Nephron (organoid): Measurements from ENCODE around the gene ERLEC1.
"Not testable (repeated sequence)": the region's sequence is repeated elsewhere in the genome, so short reads cannot be mapped to it uniquely, and the experiment has no call there.

Source experiments
- H3K27ac Mint-ChIP-seq, 3 experiments: 2 replicates each; pipeline ENCODE4 v1.8.0; 2020; ENCODE audit warnings: mixed read lengths in 3 of 3, mild to moderate bottlenecking in 2 of 3, moderate library complexity in 1 of 3
- H3K27me3 Mint-ChIP-seq: 2 replicates; pipeline ENCODE4 v1.8.0; 2021; ENCODE audit warnings: low read depth, mild to moderate bottlenecking, moderate library complexity, mixed read lengths
- H3K36me3 Mint-ChIP-seq: 2 replicates; pipeline ENCODE4 v1.8.0; 2020; ENCODE audit warnings: low read depth, mixed read lengths
- H3K4me1 Mint-ChIP-seq: 2 replicates; pipeline ENCODE4 v1.8.0; 2020; ENCODE audit warnings: mixed read lengths
- H3K4me3 Mint-ChIP-seq, 3 experiments: 2 replicates each; pipeline ENCODE4 v1.8.0; 2020; ENCODE audit warnings: mild to moderate bottlenecking in 3 of 3, mixed read lengths in 3 of 3, moderate library complexity in 2 of 3
- H3K9me3 Mint-ChIP-seq: 2 replicates; pipeline ENCODE4 v1.8.0; 2020; ENCODE audit warnings: mixed read lengths
- CTCF ChIP-seq, 3 experiments: fragments of 200-600 bp; sonication (generic); IDR thresholded peaks; one replicate each; pipeline ENCODE4 v1.5.0; 2021; ENCODE audit warnings: antibody characterized with exemption in 3 of 3; ENCODE audit not compliant: unreplicated experiment in 3 of 3

The ERLEC1 gene

GRCh38 chr2:53750041-53750768 lies 36.6 kb upstream of the ERLEC1 start:
- H3K36me3 Mint-ChIP-seq = peaks cover 68% of the 10 kb centered on the region
- H3K9me3 Mint-ChIP-seq = no peaks in the 10 kb centered on the region
- no peak overlapping the region for H3K4me3 Mint-ChIP-seq
- TF ChIP-seq CTCF (IDR thresholded peaks at IDR 0.05; ENCODE audit: unreplicated experiment in 3 of 3) = no peak
- H3K4me1 Mint-ChIP-seq = no peaks in the 10 kb centered on the region
- no peak overlapping the region for H3K27ac Mint-ChIP-seq
- no peaks in the 10 kb centered on the region for H3K27me3 Mint-ChIP-seq

- H3K27ac Mint-ChIP-seq = no peak overlapping the region
- peaks cover 2% of the 10 kb centered on the region for H3K9me3 Mint-ChIP-seq
- H3K27me3 Mint-ChIP-seq = no peaks in the 10 kb centered on the region
- H3K4me1 Mint-ChIP-seq = no peaks in the 10 kb centered on the region
- H3K4me3 Mint-ChIP-seq = no peak overlapping the region
- no peak for TF ChIP-seq CTCF (IDR thresholded peaks at IDR 0.05; ENCODE audit: unreplicated experiment in 3 of 3)
- peaks cover 66% of the 10 kb centered on the region for H3K36me3 Mint-ChIP-seq
Measured at GRCh38 chr2:53751728-53752127, 35.1 kb upstream of the ERLEC1 start.

- H3K4me3 Mint-ChIP-seq = no peak overlapping the region
- H3K9me3 Mint-ChIP-seq = peaks cover 5% of the 10 kb centered on the region
- H3K36me3 Mint-ChIP-seq = peaks cover 69% of the 10 kb centered on the region
- no peaks in the 10 kb centered on the region for H3K27me3 Mint-ChIP-seq
- H3K4me1 Mint-ChIP-seq = no peaks in the 10 kb centered on the region
- TF ChIP-seq CTCF (IDR thresholded peaks at IDR 0.05; ENCODE audit: unreplicated experiment in 3 of 3) = no peak
- H3K27ac Mint-ChIP-seq = no peak overlapping the region
Measured at GRCh38 chr2:53752385-53752784, 34.5 kb upstream of the ERLEC1 start.

GRCh38 chr2:53753041-53753440 lies 33.8 kb upstream of the ERLEC1 start:
- Mint-ChIP-seq H3K4me3 (no peak overlapping the region), H3K27ac (no peak overlapping the region), H3K9me3 (peaks cover 5% of the 10 kb centered on the region), H3K36me3 (peaks cover 70% of the 10 kb centered on the region), H3K27me3 (no peaks in the 10 kb centered on the region), H3K4me1 (no peaks in the 10 kb centered on the region)
- no peak for TF ChIP-seq CTCF (IDR thresholded peaks at IDR 0.05; ENCODE audit: unreplicated experiment in 3 of 3)

GRCh38 chr2:53755121-53755520 lies 31.7 kb upstream of the ERLEC1 start:
- no peaks in the 10 kb centered on the region for H3K4me1 Mint-ChIP-seq
- H3K4me3 Mint-ChIP-seq = no peak overlapping the region
- TF ChIP-seq CTCF (IDR thresholded peaks at IDR 0.05; ENCODE audit: unreplicated experiment in 3 of 3) = no peak
- no peaks in the 10 kb centered on the region for H3K27me3 Mint-ChIP-seq
- peaks cover 62% of the 10 kb centered on the region for H3K36me3 Mint-ChIP-seq
- no peak overlapping the region for H3K27ac Mint-ChIP-seq
- H3K9me3 Mint-ChIP-seq = peaks cover 5% of the 10 kb centered on the region

GRCh38 chr2:53756644-53757043 lies 30.2 kb upstream of the ERLEC1 start:
- Mint-ChIP-seq H3K9me3 (peaks cover 5% of the 10 kb centered on the region), H3K36me3 (peaks cover 66% of the 10 kb centered on the region), H3K27ac (no peak overlapping the region), H3K4me3 (no peak overlapping the region), H3K27me3 (no peaks in the 10 kb centered on the region), H3K4me1 (no peaks in the 10 kb centered on the region)
- no peak for TF ChIP-seq CTCF (IDR thresholded peaks at IDR 0.05; ENCODE audit: unreplicated experiment in 3 of 3)

- H3K36me3 Mint-ChIP-seq = peaks cover 71% of the 10 kb centered on the region
- H3K4me3 Mint-ChIP-seq, H3K27ac Mint-ChIP-seq, H3K9me3 Mint-ChIP-seq, H3K27me3 Mint-ChIP-seq, H3K4me1 Mint-ChIP-seq: not testable (repeated sequence)
Measured at GRCh38 chr2:53757206-53757605, 29.6 kb upstream of the ERLEC1 start.
